DND-41 (cell line): ENCODE results near the gene AMER1.

Source experiments
- ATAC-seq: fragments of 200-7000 bp; cut with Tn5 transposase; 3 replicates; pipeline ENCODE4 v1.9.1; 2021; ENCODE audit warnings: low read depth; ENCODE audit not compliant: insufficient read depth
- DNase-seq: peaks from one replicate; pipeline ENCODE4 v3.0.0-alpha.2; 2020
- H2AFZ ChIP-seq: 2 replicates; pipeline ENCODE4 v1.6.0; 2012; ENCODE audit warnings: low read depth, low read length
- H3K27ac ChIP-seq: 2 replicates; pipeline ENCODE4 v1.5.1; 2012; ENCODE audit warnings: low read length, inconsistent platforms
- H3K27me3 ChIP-seq: fragments of 200-600 bp; sonication (generic); 2 replicates; pipeline ENCODE4 v1.6.0; 2012; ENCODE audit warnings: low read length, mild to moderate bottlenecking, inconsistent platforms; ENCODE audit not compliant: insufficient read depth, poor library complexity
- H3K36me3 ChIP-seq: 2 replicates; pipeline ENCODE4 v1.5.1; 2012; ENCODE audit warnings: low read length, inconsistent platforms; ENCODE audit not compliant: insufficient read depth
- H3K4me1 ChIP-seq: 2 replicates; pipeline ENCODE4 v1.5.1; 2012; ENCODE audit warnings: mild to moderate bottlenecking, low read length; ENCODE audit not compliant: insufficient read depth
- H3K4me2 ChIP-seq: 2 replicates; pipeline ENCODE4 v1.6.0; 2012; ENCODE audit warnings: mild to moderate bottlenecking, moderate library complexity, low read length, inconsistent platforms; ENCODE audit not compliant: insufficient read depth
- H3K4me3 ChIP-seq, 2 experiments: fragments of 200-600 bp in 1 of 2; shearing (Covaris generic) in 1 of 2; 2 replicates each; pipeline ENCODE4 v1.5.1; 2012 to 2016; ENCODE audit warnings: inconsistent platforms in 2 of 2, low read length in 2 of 2, mild to moderate bottlenecking in 2 of 2, low read depth in 1 of 2, moderate library complexity in 1 of 2
- H3K79me2 ChIP-seq: 2 replicates; pipeline ENCODE4 v1.6.0; 2012; ENCODE audit warnings: low read length, inconsistent platforms; ENCODE audit not compliant: insufficient read depth
- H3K9ac ChIP-seq: 2 replicates; pipeline ENCODE4 v1.6.0; 2012; ENCODE audit warnings: low read depth, mild to moderate bottlenecking, inconsistent platforms, low read length, moderate library complexity
- H3K9me3 ChIP-seq: 2 replicates; pipeline ENCODE4 v1.5.1; 2012; ENCODE audit warnings: low read length, moderate library complexity, mild to moderate bottlenecking, inconsistent platforms; ENCODE audit not compliant: insufficient read depth, severe bottlenecking
- H4K20me1 ChIP-seq: 2 replicates; pipeline ENCODE4 v1.6.0; 2012; ENCODE audit warnings: low read length; ENCODE audit not compliant: insufficient read depth
- EZH2 ChIP-seq: IDR thresholded peaks from 3 replicates; pipeline ENCODE4 v1.6.1; 2012; ENCODE audit warnings: borderline replicate concordance, low read depth, mild to moderate bottlenecking, moderate library complexity, low read length, inconsistent platforms; ENCODE audit not compliant: severe bottlenecking
- TF ChIP-seq, protein P1 (sequence below): IDR thresholded peaks from 2 replicates; pipeline ENCODE4 v1.5.1; 2012; ENCODE audit warnings: borderline replicate concordance, low read length, moderate library complexity, mild to moderate bottlenecking; ENCODE audit not compliant: poor library complexity, severe bottlenecking; ENCODE audit errors: extremely low read depth

AMER1 gene

DNA sequence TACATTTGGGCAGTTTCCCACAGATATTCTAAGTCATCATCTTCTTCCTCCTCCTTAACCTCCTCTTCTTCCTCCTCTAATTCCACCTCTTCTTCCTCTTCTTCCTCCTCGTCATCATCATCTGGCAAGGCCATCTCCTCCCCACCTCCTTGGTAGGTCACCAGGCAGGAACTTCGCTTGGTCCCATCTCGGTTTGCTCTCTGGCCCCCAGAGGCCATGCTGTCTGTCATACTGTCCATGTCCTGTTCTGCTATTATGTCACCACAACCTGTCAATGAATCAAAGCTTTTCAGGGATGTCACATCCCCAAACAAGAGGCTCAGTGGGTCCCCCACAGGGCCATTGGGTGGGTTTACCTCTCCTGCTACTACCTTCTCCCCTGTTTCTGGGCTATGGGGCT lies 13.5 kb downstream of the AMER1 start:
- Histone ChIP-seq H3K9ac (no peak overlapping the region), H3K27me3 (no peaks in the 10 kb centered on the region), H3K36me3 (peaks cover 35% of the 10 kb centered on the region), H2AFZ (no peak overlapping the region), H3K4me3 (no peak overlapping the region), H3K4me2 (no peak overlapping the region), H4K20me1 (no peaks in the 10 kb centered on the region), H3K79me2 (peaks cover 9% of the 10 kb centered on the region; the same call in 1 of the 2 replicates), H3K4me1 (no peaks in the 10 kb centered on the region), H3K9me3 (no peaks in the 10 kb centered on the region), H3K27ac (no peak overlapping the region)
- no peak for DNase-seq
- no peak for TF ChIP-seq EZH2
- TF ChIP-seq, protein P1, sequence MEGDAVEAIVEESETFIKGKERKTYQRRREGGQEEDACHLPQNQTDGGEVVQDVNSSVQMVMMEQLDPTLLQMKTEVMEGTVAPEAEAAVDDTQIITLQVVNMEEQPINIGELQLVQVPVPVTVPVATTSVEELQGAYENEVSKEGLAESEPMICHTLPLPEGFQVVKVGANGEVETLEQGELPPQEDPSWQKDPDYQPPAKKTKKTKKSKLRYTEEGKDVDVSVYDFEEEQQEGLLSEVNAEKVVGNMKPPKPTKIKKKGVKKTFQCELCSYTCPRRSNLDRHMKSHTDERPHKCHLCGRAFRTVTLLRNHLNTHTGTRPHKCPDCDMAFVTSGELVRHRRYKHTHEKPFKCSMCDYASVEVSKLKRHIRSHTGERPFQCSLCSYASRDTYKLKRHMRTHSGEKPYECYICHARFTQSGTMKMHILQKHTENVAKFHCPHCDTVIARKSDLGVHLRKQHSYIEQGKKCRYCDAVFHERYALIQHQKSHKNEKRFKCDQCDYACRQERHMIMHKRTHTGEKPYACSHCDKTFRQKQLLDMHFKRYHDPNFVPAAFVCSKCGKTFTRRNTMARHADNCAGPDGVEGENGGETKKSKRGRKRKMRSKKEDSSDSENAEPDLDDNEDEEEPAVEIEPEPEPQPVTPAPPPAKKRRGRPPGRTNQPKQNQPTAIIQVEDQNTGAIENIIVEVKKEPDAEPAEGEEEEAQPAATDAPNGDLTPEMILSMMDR, result no peak
- ATAC-seq, result no peak

DNA sequence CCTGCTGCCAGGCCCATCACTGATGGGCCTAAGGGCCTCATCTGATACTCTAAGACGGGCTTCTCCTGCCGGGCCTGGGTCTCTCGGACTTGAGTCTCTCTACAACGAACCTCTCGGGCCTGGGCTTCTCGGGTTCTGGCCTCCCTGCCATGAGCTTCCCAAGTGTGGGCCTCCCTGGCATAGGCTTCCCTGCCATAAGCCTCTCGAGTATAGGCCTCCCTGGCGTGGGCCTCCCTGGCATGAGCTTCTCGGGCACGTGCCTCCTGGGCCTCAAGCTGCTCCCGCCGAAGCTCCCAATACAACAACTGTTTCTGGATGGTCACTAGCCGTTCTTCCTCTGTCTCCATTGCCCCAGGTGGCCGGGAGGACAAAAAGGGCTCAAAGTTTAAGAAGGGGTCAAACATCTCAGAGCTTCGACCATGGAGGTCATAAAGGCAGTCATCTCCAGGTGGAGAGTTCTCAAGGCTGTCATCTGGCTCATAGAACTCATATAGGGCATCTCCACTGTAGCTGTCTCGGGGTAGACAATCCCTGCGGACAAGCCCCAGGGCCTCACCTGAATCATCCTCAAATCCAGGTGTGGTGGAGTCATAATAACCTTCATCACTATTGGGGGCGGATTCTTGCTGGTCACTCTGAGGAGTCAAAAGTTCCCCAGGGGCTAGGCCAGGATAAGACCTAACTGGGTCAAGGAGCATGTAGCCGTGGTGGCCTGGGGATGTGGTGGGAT lies 14.1 kb downstream of the AMER1 start:
- no peaks in the 10 kb centered on the region for H4K20me1 ChIP-seq
- H3K9me3 ChIP-seq, result no peaks in the 10 kb centered on the region
- no peak overlapping the region for H2AFZ ChIP-seq
- TF ChIP-seq, protein P1, result no peak
- no peak for TF ChIP-seq EZH2
- no peak for DNase-seq
- peaks cover 35% of the 10 kb centered on the region for H3K36me3 ChIP-seq
- no peak overlapping the region for H3K27ac ChIP-seq
- no peak overlapping the region for H3K9ac ChIP-seq
- H3K4me2 ChIP-seq, result no peak overlapping the region
- no peaks in the 10 kb centered on the region for H3K27me3 ChIP-seq
- H3K4me3 ChIP-seq, result no peak overlapping the region
- H3K4me1 ChIP-seq, result no peaks in the 10 kb centered on the region
- peaks cover 4% of the 10 kb centered on the region; the same call in 1 of the 2 replicates for H3K79me2 ChIP-seq
- ATAC-seq, result no peak

DNA sequence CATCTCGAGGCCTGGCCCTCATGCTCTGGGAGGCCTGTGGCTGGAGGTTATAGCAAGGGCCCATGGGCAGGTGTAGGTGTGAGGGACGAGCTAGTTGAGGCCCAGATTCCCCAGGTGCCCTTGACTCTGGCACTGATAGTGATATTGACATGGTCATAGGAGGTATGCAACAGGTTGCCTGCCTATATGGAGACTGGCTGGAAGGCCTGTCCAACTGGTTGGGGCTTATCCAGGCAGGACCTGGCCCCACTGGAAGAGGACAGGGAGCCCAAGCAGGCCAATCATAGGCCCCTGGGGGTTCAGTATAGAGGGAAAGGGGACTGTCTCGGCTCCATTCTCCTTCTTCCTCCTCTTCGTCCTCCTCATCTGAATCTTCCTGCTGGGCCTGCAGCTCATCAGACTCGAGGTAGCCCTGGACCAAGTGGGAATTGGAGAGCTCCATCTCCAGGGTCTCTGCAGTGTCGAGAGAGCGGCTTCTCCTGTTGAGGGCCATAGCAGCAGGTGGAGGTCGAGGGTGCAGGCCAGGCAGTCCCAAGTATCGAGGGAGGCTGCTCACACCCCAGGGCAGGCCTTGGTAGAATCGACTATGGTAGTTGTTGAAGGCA lies 15.3 kb downstream of the AMER1 start:
- H4K20me1 ChIP-seq, result no peaks in the 10 kb centered on the region
- H3K36me3 ChIP-seq, result peaks cover 35% of the 10 kb centered on the region
- H3K4me1 ChIP-seq, result no peaks in the 10 kb centered on the region
- no peak overlapping the region for H3K9ac ChIP-seq
- TF ChIP-seq, protein P1, result no peak
- no peak for TF ChIP-seq EZH2
- ATAC-seq (no peak), DNase-seq (no peak)
- no peak overlapping the region for H3K4me3 ChIP-seq
- no peaks in the 10 kb centered on the region for H3K79me2 ChIP-seq
- H2AFZ ChIP-seq, result no peak overlapping the region
- no peak overlapping the region for H3K27ac ChIP-seq
- no peaks in the 10 kb centered on the region for H3K9me3 ChIP-seq
- H3K4me2 ChIP-seq, result no peak overlapping the region
- H3K27me3 ChIP-seq, result no peaks in the 10 kb centered on the region
